ENCODE results near the gene CNTLN. TPM values are rescaled to one million over a fixed set of nuclear protein-coding genes. Genes with fewer than 3 reads are reported as not detected.

The CNTLN gene
- total RNA-seq, 5 donors from 2014 or later (not counting 1 experiment from before 2014, with no cell fraction given), result 0.08 to 1.1 (median 0.13) TPM

DNA sequence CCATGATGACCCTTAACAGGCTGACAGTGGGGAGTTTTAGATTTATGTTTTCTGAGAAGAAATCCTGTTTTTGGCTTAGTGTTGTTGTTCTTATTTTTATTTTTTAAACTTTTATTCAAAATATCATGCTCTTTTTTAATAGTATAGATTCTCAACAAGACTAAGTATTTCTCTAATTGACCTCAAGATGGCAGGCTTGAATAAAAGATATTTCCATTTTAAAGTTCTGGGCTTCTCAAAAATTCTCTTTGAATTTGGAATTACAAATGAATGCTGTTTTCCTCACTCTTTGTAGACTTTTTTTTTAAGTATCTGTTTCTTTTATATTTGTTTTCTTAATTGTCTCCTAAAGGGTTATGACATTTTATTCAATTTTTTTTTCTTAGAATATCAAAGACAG lies 394.0 kb downstream of the CNTLN start:
- ChIA-PET POLR2A (no interaction called here), CTCF (no interaction called here)
- ATAC-seq (replicated peaks in 1 of 4) (no peak), DNase-seq (no peak)
- Mint-ChIP-seq H3K4me3 (no peak overlapping the region), H3K27me3 (no peaks in the 10 kb centered on the region), H3K27ac (no peak overlapping the region), H3K4me1 (no peaks in the 10 kb centered on the region), H3K9me3 (no peaks in the 10 kb centered on the region), H3K36me3 (no peaks in the 10 kb centered on the region)
- Histone ChIP-seq H3K4me1 (ENCODE audit: control insufficient read depth in 1 of 2, extremely low read depth in 1 of 2, insufficient read depth in 2 of 2, low read length in 2 of 2) (no peaks in the 10 kb centered on the region), H3K27ac (ENCODE audit: low read length) (no peak overlapping the region), H3K4me3 (ENCODE audit: control insufficient read depth in 1 of 2, extremely low read depth in 1 of 2, low read length in 1 of 2) (no peak overlapping the region), H3K27me3 (replicated peaks in 1 of 2; ENCODE audit: control insufficient read depth in 2 of 2, extremely low read depth in 1 of 2, insufficient read depth in 2 of 2, low read length in 1 of 2) (no peaks in the 10 kb centered on the region), H3K36me3 (ENCODE audit: control insufficient read depth in 2 of 2, extremely low read depth in 1 of 2, insufficient read depth in 1 of 2, low read length in 1 of 2) (no peaks in the 10 kb centered on the region), H3K9me3 (no peaks in the 10 kb centered on the region)

DNA sequence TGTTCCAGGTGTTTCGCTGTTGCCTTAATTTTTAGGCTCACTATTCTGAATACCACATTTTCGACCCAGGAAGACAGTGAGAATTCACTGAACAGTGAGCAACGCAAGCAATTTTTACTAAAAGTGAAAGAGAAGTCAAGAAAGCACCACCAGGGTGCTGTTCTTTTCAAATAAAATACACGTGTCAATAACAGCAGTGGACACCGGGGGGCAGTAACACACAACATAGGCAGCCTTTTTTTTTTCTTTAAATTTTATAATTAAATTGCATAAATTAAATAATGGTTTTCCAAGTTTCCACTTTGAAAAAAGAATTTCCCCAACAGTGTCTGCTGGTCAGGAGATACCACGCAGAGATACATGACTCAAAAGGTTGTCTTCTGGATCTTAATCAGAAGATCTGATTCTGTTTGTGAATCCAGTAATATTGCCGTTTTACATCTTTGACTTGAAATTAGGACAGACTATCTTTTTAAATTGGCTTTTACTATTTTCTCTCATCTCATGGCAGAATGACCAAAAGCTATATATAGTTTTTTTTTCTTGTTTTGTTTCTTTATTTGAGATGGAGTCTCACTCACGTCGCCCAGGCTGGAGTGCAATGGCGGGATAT lies 396.9 kb downstream of the CNTLN start:
- H3K27me3 Mint-ChIP-seq, result no peaks in the 10 kb centered on the region
- no peaks in the 10 kb centered on the region for H3K36me3 ChIP-seq (ENCODE audit: control insufficient read depth in 2 of 2, extremely low read depth in 1 of 2, insufficient read depth in 1 of 2, low read length in 1 of 2)
- H3K9me3 Mint-ChIP-seq, result no peaks in the 10 kb centered on the region
- POLR2A ChIA-PET, result no interaction called here
- no peak overlapping the region for H3K27ac ChIP-seq (ENCODE audit: low read length)
- no peak for ATAC-seq (replicated peaks in 1 of 4)
- no peaks in the 10 kb centered on the region for H3K4me1 Mint-ChIP-seq
- no peak overlapping the region for H3K27ac Mint-ChIP-seq
- WGBS (ENCODE audit: insufficient coverage), result 40% methylated on average over 1 of the region's 10 CpGs
- H3K4me1 ChIP-seq (ENCODE audit: control insufficient read depth in 1 of 2, extremely low read depth in 1 of 2, insufficient read depth in 2 of 2, low read length in 2 of 2), result no peaks in the 10 kb centered on the region
- no peak overlapping the region for H3K4me3 ChIP-seq (ENCODE audit: control insufficient read depth in 1 of 2, extremely low read depth in 1 of 2, low read length in 1 of 2)
- no peaks in the 10 kb centered on the region for H3K9me3 ChIP-seq
- no peaks in the 10 kb centered on the region for H3K27me3 ChIP-seq (replicated peaks in 1 of 2; ENCODE audit: control insufficient read depth in 2 of 2, extremely low read depth in 1 of 2, insufficient read depth in 2 of 2, low read length in 1 of 2)
- no peak overlapping the region for H3K4me3 Mint-ChIP-seq
- H3K36me3 Mint-ChIP-seq, result no peaks in the 10 kb centered on the region
- CTCF ChIA-PET, result no interaction called here
- DNase-seq, result no peak

DNA sequence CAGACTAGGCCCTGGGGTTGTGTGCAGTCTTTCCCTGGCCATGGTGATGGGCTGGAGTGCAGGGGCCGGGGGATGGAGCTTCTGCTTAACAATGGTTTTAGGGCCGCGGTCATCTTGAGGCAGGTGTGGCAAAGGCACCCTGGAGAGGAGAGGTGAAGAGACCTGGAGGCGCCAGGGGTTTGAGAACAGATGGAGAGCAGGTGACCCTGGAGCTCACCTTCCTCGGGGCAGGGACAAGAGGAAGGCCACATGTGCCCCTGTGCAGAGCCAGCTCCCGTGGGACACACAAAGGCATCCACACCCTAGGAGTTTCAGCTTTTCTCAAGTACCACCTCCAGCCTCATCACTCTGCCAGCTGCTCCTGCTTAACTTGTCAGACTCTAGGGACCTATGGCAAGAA lies 397.6 kb downstream of the CNTLN start:
- H3K9me3 Mint-ChIP-seq, result no peaks in the 10 kb centered on the region
- H3K9me3 ChIP-seq, result no peaks in the 10 kb centered on the region
- H3K27ac ChIP-seq (ENCODE audit: low read length), result no peak overlapping the region
- H3K27me3 Mint-ChIP-seq, result no peaks in the 10 kb centered on the region
- no peak overlapping the region for H3K27ac Mint-ChIP-seq
- DNase-seq, result no peak
- no peaks in the 10 kb centered on the region for H3K4me1 Mint-ChIP-seq
- POLR2A ChIA-PET, result no interaction called here
- no peak overlapping the region for H3K4me3 Mint-ChIP-seq
- 79% methylated on average over 2 of the region's 6 CpGs for WGBS (ENCODE audit: insufficient coverage)
- H3K27me3 ChIP-seq (replicated peaks in 1 of 2; ENCODE audit: control insufficient read depth in 2 of 2, extremely low read depth in 1 of 2, insufficient read depth in 2 of 2, low read length in 1 of 2), result no peaks in the 10 kb centered on the region
- no peaks in the 10 kb centered on the region for H3K4me1 ChIP-seq (ENCODE audit: control insufficient read depth in 1 of 2, extremely low read depth in 1 of 2, insufficient read depth in 2 of 2, low read length in 2 of 2)
- CTCF ChIA-PET, result no interaction called here
- no peak for ATAC-seq (replicated peaks in 1 of 4)
- no peaks in the 10 kb centered on the region for H3K36me3 ChIP-seq (ENCODE audit: control insufficient read depth in 2 of 2, extremely low read depth in 1 of 2, insufficient read depth in 1 of 2, low read length in 1 of 2)
- H3K36me3 Mint-ChIP-seq, result no peaks in the 10 kb centered on the region
- no peak overlapping the region for H3K4me3 ChIP-seq (ENCODE audit: control insufficient read depth in 1 of 2, extremely low read depth in 1 of 2, low read length in 1 of 2)

- Histone ChIP-seq H3K27me3 (replicated peaks in 1 of 2; ENCODE audit: control insufficient read depth in 2 of 2, extremely low read depth in 1 of 2, insufficient read depth in 2 of 2, low read length in 1 of 2) (no peaks in the 10 kb centered on the region), H3K36me3 (ENCODE audit: control insufficient read depth in 2 of 2, extremely low read depth in 1 of 2, insufficient read depth in 1 of 2, low read length in 1 of 2) (no peaks in the 10 kb centered on the region), H3K27ac (ENCODE audit: low read length) (no peak overlapping the region), H3K4me1 (ENCODE audit: control insufficient read depth in 1 of 2, extremely low read depth in 1 of 2, insufficient read depth in 2 of 2, low read length in 2 of 2) (no peaks in the 10 kb centered on the region), H3K9me3 (no peaks in the 10 kb centered on the region), H3K4me3 (ENCODE audit: control insufficient read depth in 1 of 2, extremely low read depth in 1 of 2, low read length in 1 of 2) (no peak overlapping the region)
- Mint-ChIP-seq H3K27ac (no peak overlapping the region), H3K27me3 (peaks cover 0 to 6% of the 10 kb centered on the region in 2 donors), H3K9me3 (no peaks in the 10 kb centered on the region), H3K4me3 (no peak overlapping the region), H3K4me1 (no peaks in the 10 kb centered on the region), H3K36me3 (no peaks in the 10 kb centered on the region)
- DNase-seq (no peak), ATAC-seq (replicated peaks in 1 of 4) (no peak)
- ChIA-PET POLR2A (no interaction called here), CTCF (no interaction called here)
- WGBS (ENCODE audit: insufficient coverage), result 70% methylated on average over 2 of the region's 3 CpGs
These were observed 400.3 kb downstream of the CNTLN start for GRCh38 chr9:17535176-17535575.

GRCh38 chr9:17536027-17536426 lies 401.2 kb downstream of the CNTLN start:
- H3K27me3 ChIP-seq (replicated peaks in 1 of 2; ENCODE audit: control insufficient read depth in 2 of 2, extremely low read depth in 1 of 2, insufficient read depth in 2 of 2, low read length in 1 of 2), result no peaks in the 10 kb centered on the region
- no peak overlapping the region for H3K4me3 ChIP-seq (ENCODE audit: control insufficient read depth in 1 of 2, extremely low read depth in 1 of 2, low read length in 1 of 2)
- peaks cover 0 to 7% (median 4%) of the 10 kb centered on the region in 3 donors for H3K9me3 Mint-ChIP-seq
- H3K4me1 Mint-ChIP-seq, result no peaks in the 10 kb centered on the region
- POLR2A ChIA-PET, result interaction anchor here in 1 of 2 donors (0.6 kb wide), 1 partner anchor 78 kb away, joined by 5 read pairs; no protein-coding TSS in a partner anchor
- no peaks in the 10 kb centered on the region for H3K4me1 ChIP-seq (ENCODE audit: control insufficient read depth in 1 of 2, extremely low read depth in 1 of 2, insufficient read depth in 2 of 2, low read length in 2 of 2)
- no peaks in the 10 kb centered on the region for H3K36me3 ChIP-seq (ENCODE audit: control insufficient read depth in 2 of 2, extremely low read depth in 1 of 2, insufficient read depth in 1 of 2, low read length in 1 of 2)
- DNase-seq (no peak), ATAC-seq (replicated peaks in 1 of 4) (no peak)
- no peaks in the 10 kb centered on the region for H3K36me3 Mint-ChIP-seq
- H3K27ac ChIP-seq (ENCODE audit: low read length), result no peak overlapping the region
- no peaks in the 10 kb centered on the region for H3K9me3 ChIP-seq
- no peak overlapping the region for H3K27ac Mint-ChIP-seq
- WGBS (ENCODE audit: insufficient coverage), result 86% methylated on average over 4 of the region's 7 CpGs
- H3K27me3 Mint-ChIP-seq, result peaks cover 0 to 6% of the 10 kb centered on the region in 2 donors
- no peak overlapping the region for H3K4me3 Mint-ChIP-seq
- CTCF ChIA-PET, result no interaction called here

DNA sequence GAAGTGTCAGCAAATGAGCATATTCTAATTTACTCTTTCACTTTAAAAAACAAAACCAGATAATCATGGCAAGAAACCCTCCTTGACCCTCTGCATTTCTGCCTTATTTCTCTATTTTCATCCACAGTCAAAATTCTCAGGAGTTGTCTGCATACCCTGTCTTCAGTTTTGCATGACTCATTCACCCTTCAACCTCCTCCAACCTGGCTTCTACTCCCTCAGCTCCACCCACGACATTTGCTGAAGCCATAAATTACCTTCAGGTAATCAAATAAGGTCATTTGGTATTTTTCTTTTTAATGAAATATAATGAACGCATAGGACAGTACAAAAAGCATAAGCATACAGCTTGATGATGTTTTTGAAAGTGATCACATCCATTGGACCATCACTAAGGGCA lies 416.2 kb downstream of the CNTLN start:
- CTCF ChIA-PET, result no interaction called here

More for the DNA sequence above, 416.2 kb downstream of the CNTLN start:
- Mint-ChIP-seq H3K4me1 (no peaks in the 10 kb centered on the region), H3K9me3 (peaks cover 9 to 14% (median 13%) of the 10 kb centered on the region in 3 donors), H3K27me3 (no peaks in the 10 kb centered on the region), H3K36me3 (no peaks in the 10 kb centered on the region), H3K27ac (no peak overlapping the region), H3K4me3 (no peak overlapping the region)
- Histone ChIP-seq H3K4me1 (ENCODE audit: control insufficient read depth in 1 of 2, extremely low read depth in 1 of 2, insufficient read depth in 2 of 2, low read length in 2 of 2) (no peaks in the 10 kb centered on the region), H3K4me3 (ENCODE audit: control insufficient read depth in 1 of 2, extremely low read depth in 1 of 2, low read length in 1 of 2) (no peak overlapping the region), H3K27me3 (replicated peaks in 1 of 2; ENCODE audit: control insufficient read depth in 2 of 2, extremely low read depth in 1 of 2, insufficient read depth in 2 of 2, low read length in 1 of 2) (no peaks in the 10 kb centered on the region), H3K27ac (ENCODE audit: low read length) (no peak overlapping the region), H3K9me3 (no peaks in the 10 kb centered on the region), H3K36me3 (ENCODE audit: control insufficient read depth in 2 of 2, extremely low read depth in 1 of 2, insufficient read depth in 1 of 2, low read length in 1 of 2) (no peaks in the 10 kb centered on the region)
- DNase-seq (no peak), ATAC-seq (replicated peaks in 1 of 4) (no peak)
- no CpG with 5 or more reads among the region's 2 CpGs for WGBS (ENCODE audit: insufficient coverage)
- POLR2A ChIA-PET, result no interaction called here

Measured in T-cell (primary cell).